Sigmoid colon (tissue), 4 donors: ENCODE data around the gene SCN4A.

Experiments
- CTCF ChIP-seq, 4 experiments: fragments of 450-650 bp in 3 of 4; fragments of 200-600 bp in 1 of 4; IDR thresholded peaks; one replicate each; pipeline ENCODE4 v1.5.1; 2016 to 2019; ENCODE audit warnings: antibody characterized with exemption in 4 of 4, mild to moderate bottlenecking in 3 of 4, moderate library complexity in 2 of 4
- EP300 ChIP-seq, 4 donors: sonication (generic); formaldehyde crosslinking; IDR thresholded peaks; one replicate each; pipeline ENCODE4 v1.6.1; 2017; ENCODE audit warnings: antibody characterized with exemption in 4 of 4
- POLR2A ChIP-seq, 2 donors: fragments of 450-650 bp; IDR thresholded peaks; one replicate each; pipeline ENCODE4 v1.6.1; 2016; ENCODE audit warnings: antibody characterized with exemption in 2 of 2, mild to moderate bottlenecking in 2 of 2, moderate library complexity in 2 of 2

- TF ChIP-seq CTCF (IDR thresholded peaks at IDR 0.05) (no peak), EP300 (IDR thresholded peaks at IDR 0.05) (no peak), POLR2A (IDR thresholded peaks at IDR 0.05) (no peak)
Observed at GRCh38 chr17:64016974-64017373, 44.3 kb upstream of the SCN4A start.
